Panc1 (cell line): ENCODE data around the gene STK24. TPM values are rescaled to one million over a fixed set of nuclear protein-coding genes. Genes with fewer than 3 reads are reported as not detected.

Source experiments
- ATAC-seq: fragments of 200-7000 bp; cut with Tn5 transposase; 2 replicates; pipeline ENCODE4 v1.9.1; 2020; ENCODE audit warnings: mild to moderate bottlenecking, moderate library complexity
- BruUV-seq: library from RNA; stranded (reverse); fragments of 400-500 nt; replicated peaks from 2 replicates; lab custom pipeline; 2021; lab: Mats Ljungman, UMichigan
- CTCF ChIA-PET: fragments of 300-600 bp; sonication (Branson Sonifier 250); formaldehyde crosslinking; loops from one replicate; lab custom pipeline; 2022; ENCODE audit warnings: antibody characterized with exemption; lab: Charles Lee
- POLR2A ChIA-PET: fragments of 300-600 bp; sonication (Branson Sonifier 250); formaldehyde crosslinking; loops from one replicate; lab custom pipeline; 2022; ENCODE audit warnings: antibody characterized with exemption; lab: Charles Lee
- DNase-seq: peaks from one replicate; pipeline ENCODE4 v3.0.0-alpha.2; 2010; ENCODE audit warnings: low read depth, low spot score
- H3K27ac ChIP-seq: 2 replicates; pipeline ENCODE4 v1.5.1; 2011; ENCODE audit warnings: mild to moderate bottlenecking, low read length, inconsistent platforms
- H3K27me3 ChIP-seq: fragments of 200-500 bp; sonication (Bioruptor generic); 2 replicates; pipeline ENCODE4 v1.6.0; 2014; ENCODE audit warnings: low read length, inconsistent platforms; ENCODE audit not compliant: control insufficient read depth, insufficient read depth
- H3K36me3 ChIP-seq: fragments of 200-500 bp; sonication (Bioruptor generic); 2 replicates; pipeline ENCODE4 v1.5.1; 2014; ENCODE audit warnings: inconsistent platforms, mild to moderate bottlenecking, low read length, moderate library complexity; ENCODE audit not compliant: control insufficient read depth, insufficient read depth
- H3K4me1 ChIP-seq: 2 replicates; pipeline ENCODE4 v1.5.1; 2011; ENCODE audit warnings: inconsistent platforms, mild to moderate bottlenecking, low read length, moderate library complexity; ENCODE audit not compliant: control insufficient read depth, insufficient read depth
- H3K4me3 ChIP-seq, 2 experiments: 2 replicates each; pipeline ENCODE4 v1.5.1; 2011 to 2012; ENCODE audit warnings: low read depth in 2 of 2, low read length in 2 of 2, mild to moderate bottlenecking in 2 of 2, inconsistent platforms in 1 of 2, moderate library complexity in 1 of 2
- H3K9me3 ChIP-seq: fragments of 200-500 bp; sonication (Bioruptor generic); 2 replicates; pipeline ENCODE4 v1.5.1; 2014; ENCODE audit warnings: low read depth, mild to moderate bottlenecking, inconsistent platforms, low read length, moderate library complexity; ENCODE audit not compliant: control insufficient read depth, insufficient read depth
- POLR2AphosphoS5 ChIP-seq: IDR thresholded peaks from 2 replicates; pipeline ENCODE4 v1.6.1; 2012; ENCODE audit warnings: mild to moderate bottlenecking, low read depth, low read length, moderate library complexity
- SIN3A ChIP-seq: IDR thresholded peaks from 2 replicates; pipeline ENCODE4 v1.6.1; 2012; ENCODE audit warnings: low read depth, mild to moderate bottlenecking, low read length, moderate library complexity, borderline replicate concordance; ENCODE audit not compliant: insufficient read depth
- TCF7L2 ChIP-seq: IDR thresholded peaks from 2 replicates; pipeline ENCODE4 v1.6.1; 2011; ENCODE audit warnings: mild to moderate bottlenecking, low read depth, low read length, inconsistent platforms
- in situ Hi-C: cut with HindIII; loops from 2 replicates; pipeline ENCODE4 v1.10.0; 2016; ENCODE audit warnings: low sequenced_read_pairs, low pct_unique_long_range_greater_than_20kb
- intact Hi-C: fragments of 100-400 bp; cut with micrococcal nuclease; formaldehyde crosslinking; loops from one replicate; pipeline ENCODE4 v1.10.0; 2022; ENCODE audit not compliant: unreplicated experiment
- total RNA-seq: library from RNA; stranded (reverse); gene quantifications from one replicate; pipeline ENCODE4 v1.2.1, GENCODE V29; 2021; ENCODE audit not compliant: unreplicated experiment
- TF ChIP-seq, protein P1 (sequence below): fragments of 450-650 bp; IDR thresholded peaks from 2 replicates; pipeline ENCODE4 v1.5.1; 2017; ENCODE audit warnings: mild to moderate bottlenecking
- TF ChIP-seq, protein P2 (sequence below), 2 experiments: IDR thresholded peaks; 2 replicates each; pipeline ENCODE4 v1.6.1; 2011 to 2012; ENCODE audit warnings: low read depth in 2 of 2, control low read depth in 1 of 2, low read length in 1 of 2, mild to moderate bottlenecking in 1 of 2, moderate library complexity in 1 of 2; ENCODE audit not compliant: insufficient read depth in 1 of 2

The STK24 gene
- total RNA-seq, 1 experiment from 2014 or later = 57.3 TPM

DNA sequence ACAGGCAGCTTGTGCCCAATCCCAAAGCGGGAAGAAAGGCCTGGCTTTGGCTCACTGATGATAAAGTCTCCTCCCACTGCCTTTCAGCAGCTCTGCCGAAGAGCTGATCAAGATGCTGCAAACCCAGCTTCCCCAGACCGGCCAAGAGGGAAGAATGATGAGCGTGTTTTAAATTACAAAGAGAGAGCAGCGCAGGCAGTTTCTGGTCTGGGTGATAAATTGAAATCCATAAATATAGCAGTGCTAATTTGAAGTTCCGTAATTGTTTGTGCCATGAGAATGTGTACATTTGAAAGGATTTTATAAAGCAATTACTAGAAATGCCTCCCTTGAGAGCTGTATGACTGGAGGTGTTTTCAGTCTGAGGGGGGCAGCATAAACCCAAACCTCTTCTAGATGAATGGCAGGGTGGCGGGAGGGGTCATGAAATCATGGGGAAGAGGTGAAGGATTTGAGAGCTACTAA lies 171.8 kb downstream of the STK24 start:
- no peak overlapping the region for H3K4me3 ChIP-seq
- intact Hi-C loops (no loop called here), in situ Hi-C loops (loop anchor here (25.0 kb wide), 1 partner anchor 268 kb away; the partner anchor contains the start of gene FARP1)
- ATAC-seq (no peak), DNase-seq (no peak)
- no TSS peak for BruUV-seq
- no peaks in the 10 kb centered on the region for H3K36me3 ChIP-seq
- H3K9me3 ChIP-seq = no peaks in the 10 kb centered on the region
- H3K4me1 ChIP-seq = no peaks in the 10 kb centered on the region
- no peaks in the 10 kb centered on the region for H3K27me3 ChIP-seq
- no peak for TF ChIP-seq SIN3A
- TF ChIP-seq POLR2AphosphoS5 = no peak
- TF ChIP-seq TCF7L2 = no peak
- TF ChIP-seq, protein P1, sequence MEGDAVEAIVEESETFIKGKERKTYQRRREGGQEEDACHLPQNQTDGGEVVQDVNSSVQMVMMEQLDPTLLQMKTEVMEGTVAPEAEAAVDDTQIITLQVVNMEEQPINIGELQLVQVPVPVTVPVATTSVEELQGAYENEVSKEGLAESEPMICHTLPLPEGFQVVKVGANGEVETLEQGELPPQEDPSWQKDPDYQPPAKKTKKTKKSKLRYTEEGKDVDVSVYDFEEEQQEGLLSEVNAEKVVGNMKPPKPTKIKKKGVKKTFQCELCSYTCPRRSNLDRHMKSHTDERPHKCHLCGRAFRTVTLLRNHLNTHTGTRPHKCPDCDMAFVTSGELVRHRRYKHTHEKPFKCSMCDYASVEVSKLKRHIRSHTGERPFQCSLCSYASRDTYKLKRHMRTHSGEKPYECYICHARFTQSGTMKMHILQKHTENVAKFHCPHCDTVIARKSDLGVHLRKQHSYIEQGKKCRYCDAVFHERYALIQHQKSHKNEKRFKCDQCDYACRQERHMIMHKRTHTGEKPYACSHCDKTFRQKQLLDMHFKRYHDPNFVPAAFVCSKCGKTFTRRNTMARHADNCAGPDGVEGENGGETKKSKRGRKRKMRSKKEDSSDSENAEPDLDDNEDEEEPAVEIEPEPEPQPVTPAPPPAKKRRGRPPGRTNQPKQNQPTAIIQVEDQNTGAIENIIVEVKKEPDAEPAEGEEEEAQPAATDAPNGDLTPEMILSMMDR = no peak
- TF ChIP-seq, protein P2, sequence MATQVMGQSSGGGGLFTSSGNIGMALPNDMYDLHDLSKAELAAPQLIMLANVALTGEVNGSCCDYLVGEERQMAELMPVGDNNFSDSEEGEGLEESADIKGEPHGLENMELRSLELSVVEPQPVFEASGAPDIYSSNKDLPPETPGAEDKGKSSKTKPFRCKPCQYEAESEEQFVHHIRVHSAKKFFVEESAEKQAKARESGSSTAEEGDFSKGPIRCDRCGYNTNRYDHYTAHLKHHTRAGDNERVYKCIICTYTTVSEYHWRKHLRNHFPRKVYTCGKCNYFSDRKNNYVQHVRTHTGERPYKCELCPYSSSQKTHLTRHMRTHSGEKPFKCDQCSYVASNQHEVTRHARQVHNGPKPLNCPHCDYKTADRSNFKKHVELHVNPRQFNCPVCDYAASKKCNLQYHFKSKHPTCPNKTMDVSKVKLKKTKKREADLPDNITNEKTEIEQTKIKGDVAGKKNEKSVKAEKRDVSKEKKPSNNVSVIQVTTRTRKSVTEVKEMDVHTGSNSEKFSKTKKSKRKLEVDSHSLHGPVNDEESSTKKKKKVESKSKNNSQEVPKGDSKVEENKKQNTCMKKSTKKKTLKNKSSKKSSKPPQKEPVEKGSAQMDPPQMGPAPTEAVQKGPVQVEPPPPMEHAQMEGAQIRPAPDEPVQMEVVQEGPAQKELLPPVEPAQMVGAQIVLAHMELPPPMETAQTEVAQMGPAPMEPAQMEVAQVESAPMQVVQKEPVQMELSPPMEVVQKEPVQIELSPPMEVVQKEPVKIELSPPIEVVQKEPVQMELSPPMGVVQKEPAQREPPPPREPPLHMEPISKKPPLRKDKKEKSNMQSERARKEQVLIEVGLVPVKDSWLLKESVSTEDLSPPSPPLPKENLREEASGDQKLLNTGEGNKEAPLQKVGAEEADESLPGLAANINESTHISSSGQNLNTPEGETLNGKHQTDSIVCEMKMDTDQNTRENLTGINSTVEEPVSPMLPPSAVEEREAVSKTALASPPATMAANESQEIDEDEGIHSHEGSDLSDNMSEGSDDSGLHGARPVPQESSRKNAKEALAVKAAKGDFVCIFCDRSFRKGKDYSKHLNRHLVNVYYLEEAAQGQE (IDR thresholded peaks at IDR 0.05; ENCODE audit: insufficient read depth in 1 of 2, low read depth in 2 of 2, low read length in 1 of 2) = no peak
- H3K27ac ChIP-seq = no peak overlapping the region
- CTCF ChIA-PET = no interaction called here
- POLR2A ChIA-PET = no interaction called here

DNA sequence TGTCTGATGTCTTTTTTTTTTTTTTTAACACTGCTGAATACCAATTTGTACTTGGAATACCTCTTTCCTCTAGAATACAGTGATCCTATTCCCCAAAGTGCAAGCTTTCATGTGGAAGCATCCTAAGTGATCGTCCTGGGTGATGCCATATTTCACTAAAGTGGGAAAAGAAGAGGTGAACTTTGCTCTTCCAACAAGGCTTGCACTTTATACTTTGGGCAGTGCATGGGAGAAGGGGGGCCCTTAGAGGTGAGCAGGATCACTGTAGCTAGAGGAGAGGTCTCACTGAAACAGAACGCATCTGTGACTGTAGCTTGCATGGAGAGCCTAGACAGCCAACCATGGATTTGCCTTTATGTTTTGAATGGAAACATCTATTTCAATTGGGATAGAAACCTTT lies 173.8 kb downstream of the STK24 start:
- TF ChIP-seq, protein P1 = no peak
- ChIA-PET POLR2A (no interaction called here), CTCF (no interaction called here)
- DNase-seq (no peak), ATAC-seq (no peak)
- no TSS peak for BruUV-seq
- Histone ChIP-seq H3K27ac (no peak overlapping the region), H3K9me3 (no peaks in the 10 kb centered on the region), H3K27me3 (no peaks in the 10 kb centered on the region), H3K36me3 (no peaks in the 10 kb centered on the region), H3K4me1 (no peaks in the 10 kb centered on the region), H3K4me3 (no peak overlapping the region)
- intact Hi-C loops = no loop called here
- in situ Hi-C loops = loop anchor here (25.0 kb wide), 1 partner anchor 266 kb away; the partner anchor contains the start of gene FARP1
